HG03097 (cell line): Measurements from ENCODE around the gene STARD3.

Experiments
- ATAC-seq: cut with Tn5 transposase; IDR thresholded peaks from one replicate; pipeline ENCODE4 v1.9.1; 2021; ENCODE audit not compliant: unreplicated experiment, low FRiP score

The STARD3 gene

GRCh38 chr17:39618956-39619785 is 17.8 kb upstream of the STARD3 start:
- no peak for ATAC-seq

DNA sequence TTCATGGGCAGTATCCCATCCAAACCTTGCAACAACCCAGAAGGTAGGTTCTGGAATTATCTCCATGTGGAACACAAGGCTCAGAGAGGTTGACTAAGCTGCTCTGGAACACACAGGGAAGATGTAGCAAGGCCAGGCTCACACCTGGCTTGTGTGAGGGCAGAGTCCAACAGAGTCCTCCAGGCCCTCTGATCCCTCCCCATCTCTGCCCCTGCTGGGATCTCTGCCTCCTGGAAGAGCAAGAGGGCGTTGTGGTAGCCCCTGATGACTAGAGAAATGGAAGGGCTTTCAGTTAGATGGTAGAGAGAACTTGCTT is 17.2 kb upstream of the STARD3 start:
- ATAC-seq = no peak

GRCh38 chr17:39621523-39622379 is 15.2 kb upstream of the STARD3 start:
- no peak for ATAC-seq

GRCh38 chr17:39622380-39623006 is 14.5 kb upstream of the STARD3 start:
- ATAC-seq = no peak

DNA sequence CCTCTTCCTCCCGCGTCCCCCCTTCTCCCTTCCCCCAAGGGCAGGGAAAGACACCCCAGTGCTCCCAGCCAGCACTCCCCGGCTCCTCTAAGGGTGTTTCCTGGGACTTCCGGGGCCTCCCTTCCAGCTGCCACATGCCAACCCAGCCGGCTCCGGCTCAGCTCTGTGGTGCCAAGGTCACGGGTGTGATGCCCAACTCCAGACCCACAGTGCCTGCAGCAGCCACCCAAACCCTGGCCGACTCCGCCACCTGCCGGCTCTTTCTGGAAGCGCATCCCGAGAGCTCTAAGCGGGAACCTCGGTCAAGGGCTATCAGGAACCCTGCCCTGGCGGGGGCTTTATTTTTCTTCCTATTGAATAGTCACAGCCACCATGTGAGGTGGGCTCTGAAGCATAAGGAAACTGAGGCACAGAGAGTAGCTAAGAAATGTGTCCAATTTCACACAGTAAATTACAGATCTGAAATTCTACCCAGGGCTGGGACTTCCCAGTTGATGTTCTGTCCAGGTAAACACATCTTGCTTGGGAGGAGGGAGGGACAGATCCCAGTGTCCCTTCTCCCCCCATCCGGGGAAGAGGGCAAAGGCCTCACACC is 13.5 kb upstream of the STARD3 start:
- ATAC-seq = no peak

GRCh38 chr17:39624313-39624712 is 12.6 kb upstream of the STARD3 start:
- no peak for ATAC-seq

- ATAC-seq = no peak
These were observed 11.7 kb upstream of the STARD3 start for GRCh38 chr17:39625198-39625785.

- no peak for ATAC-seq
These were observed 10.5 kb upstream of the STARD3 start, which contains the start of gene PPP1R1B for GRCh38 chr17:39626171-39627046. PPP1R1B (plus strand) TSS chr17:39626952; CDS start chr17:39627393, 441 bp downstream.

GRCh38 chr17:39627047-39627711 is 9.8 kb upstream of the STARD3 start:
- no peak for ATAC-seq

DNA sequence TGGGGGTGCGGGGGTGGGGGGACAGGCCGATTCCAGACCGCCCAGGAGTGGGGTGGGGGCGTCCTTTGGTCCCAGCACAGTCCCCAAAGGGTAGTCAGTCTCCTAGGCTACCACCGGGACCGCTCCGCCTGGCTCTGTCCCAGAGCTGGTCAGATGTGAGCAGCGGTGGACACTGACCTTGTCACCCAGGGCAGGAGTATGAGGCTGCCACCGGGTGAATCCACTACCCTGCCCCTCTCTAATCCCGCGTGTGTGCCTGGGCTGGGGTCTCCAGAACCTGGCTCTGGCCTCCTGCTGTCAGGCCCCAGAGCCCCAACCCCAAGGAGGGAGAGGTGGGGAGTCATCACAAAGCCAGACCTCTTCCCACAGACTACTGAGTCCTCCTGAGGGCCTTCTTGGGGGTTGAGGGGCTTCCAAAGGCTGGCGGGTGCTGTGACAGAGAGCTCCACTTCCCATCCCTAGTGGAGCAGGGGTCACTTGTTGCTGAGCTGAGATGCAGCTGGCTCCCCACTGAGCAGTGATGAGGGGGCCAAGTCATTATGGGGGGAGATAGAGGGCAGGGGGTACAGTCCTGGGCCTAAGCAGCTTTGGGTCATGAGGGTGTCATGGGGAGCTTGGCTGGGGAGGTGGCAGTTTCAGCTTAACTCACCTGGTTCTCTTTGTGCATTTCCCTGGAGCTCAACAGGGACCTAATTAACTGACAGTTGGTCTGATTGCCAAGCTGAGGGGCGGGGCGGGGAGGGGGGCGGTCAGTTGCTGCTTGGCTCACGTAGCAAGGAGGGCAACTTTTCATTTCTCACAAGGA is 9.0 kb upstream of the STARD3 start:
- ATAC-seq = no peak

GRCh38 chr17:39628655-39629493 is 8.1 kb upstream of the STARD3 start:
- ATAC-seq = no peak

DNA sequence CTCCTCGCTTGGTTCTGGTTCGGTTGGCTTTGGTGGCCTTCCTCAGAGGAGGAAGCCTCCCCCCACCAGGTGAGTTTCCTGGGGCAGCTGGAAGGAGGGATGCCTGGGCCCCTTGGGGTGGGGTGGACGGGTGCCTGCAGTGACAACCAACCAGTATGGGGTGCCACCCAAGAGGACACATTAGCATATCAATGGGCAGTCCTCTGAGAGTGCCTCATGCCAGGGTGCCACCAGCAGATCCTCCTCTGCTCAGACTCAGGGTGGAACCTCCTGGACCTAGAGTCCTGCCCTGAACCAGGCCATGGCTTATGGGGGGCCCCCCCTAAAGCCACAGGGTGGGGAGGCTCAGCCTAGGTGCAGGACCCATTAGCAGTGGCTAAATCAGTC is 7.5 kb upstream of the STARD3 start:
- no peak for ATAC-seq

DNA sequence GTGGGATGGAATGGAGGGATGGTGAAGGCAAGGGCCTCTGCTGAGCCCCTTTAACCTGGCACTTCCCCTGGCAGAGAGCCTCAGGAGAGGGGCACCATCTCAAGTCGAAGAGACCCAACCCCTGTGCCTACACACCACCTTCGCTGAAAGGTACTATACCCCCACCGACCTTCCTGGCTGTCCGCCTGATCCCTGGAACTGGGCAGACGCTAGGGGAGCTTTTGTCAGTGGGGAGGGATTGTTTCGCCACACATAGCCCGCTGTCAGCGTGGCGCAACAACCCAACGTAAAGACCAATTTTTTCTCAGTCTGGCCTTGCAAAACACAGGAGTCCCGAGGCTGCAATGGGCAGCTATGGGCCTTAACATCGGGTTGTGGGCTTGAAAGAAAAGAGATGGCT is 7.0 kb upstream of the STARD3 start:
- ATAC-seq = no peak

GRCh38 chr17:39631403-39631802 is 5.5 kb upstream of the STARD3 start:
- no peak for ATAC-seq

DNA sequence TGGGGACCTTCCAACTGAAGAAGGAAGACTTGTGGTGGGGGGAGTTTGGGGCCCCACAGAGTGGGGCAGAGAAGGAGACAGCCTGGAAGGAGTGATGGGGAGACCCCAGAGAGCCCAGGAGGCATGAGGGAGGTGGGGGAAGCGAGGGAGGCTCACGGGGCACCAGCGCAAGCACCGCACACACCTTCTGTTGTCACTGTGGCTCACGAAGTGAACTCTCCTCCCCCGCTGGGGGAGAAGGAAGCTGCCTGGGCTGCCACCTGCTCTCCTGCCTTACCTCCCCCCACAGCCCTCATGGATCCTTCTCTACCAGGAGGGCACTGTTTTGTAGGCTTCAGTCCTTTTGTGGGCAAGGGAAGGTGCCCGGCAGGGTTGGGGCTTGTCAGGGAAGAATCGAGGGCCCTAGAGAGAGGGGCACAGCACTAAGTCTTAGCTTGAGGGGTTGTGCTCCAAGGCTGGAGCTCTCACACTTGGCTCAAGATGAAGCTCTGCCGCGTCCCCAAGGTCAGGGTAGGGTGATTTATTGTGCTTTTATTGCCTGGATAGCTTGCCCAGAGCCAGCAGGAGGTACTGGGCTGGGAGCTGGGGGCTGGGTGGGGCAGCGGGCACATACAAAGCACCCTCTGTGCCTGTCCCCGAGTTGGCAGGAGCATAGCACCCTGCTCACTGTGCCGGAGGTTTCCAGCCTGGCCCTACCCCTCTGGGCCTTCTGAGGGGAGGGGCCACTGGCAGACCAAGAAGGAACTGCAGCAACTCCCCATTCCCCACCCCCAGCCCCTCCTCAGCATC is 4.6 kb upstream of the STARD3 start:
- no peak for ATAC-seq

DNA sequence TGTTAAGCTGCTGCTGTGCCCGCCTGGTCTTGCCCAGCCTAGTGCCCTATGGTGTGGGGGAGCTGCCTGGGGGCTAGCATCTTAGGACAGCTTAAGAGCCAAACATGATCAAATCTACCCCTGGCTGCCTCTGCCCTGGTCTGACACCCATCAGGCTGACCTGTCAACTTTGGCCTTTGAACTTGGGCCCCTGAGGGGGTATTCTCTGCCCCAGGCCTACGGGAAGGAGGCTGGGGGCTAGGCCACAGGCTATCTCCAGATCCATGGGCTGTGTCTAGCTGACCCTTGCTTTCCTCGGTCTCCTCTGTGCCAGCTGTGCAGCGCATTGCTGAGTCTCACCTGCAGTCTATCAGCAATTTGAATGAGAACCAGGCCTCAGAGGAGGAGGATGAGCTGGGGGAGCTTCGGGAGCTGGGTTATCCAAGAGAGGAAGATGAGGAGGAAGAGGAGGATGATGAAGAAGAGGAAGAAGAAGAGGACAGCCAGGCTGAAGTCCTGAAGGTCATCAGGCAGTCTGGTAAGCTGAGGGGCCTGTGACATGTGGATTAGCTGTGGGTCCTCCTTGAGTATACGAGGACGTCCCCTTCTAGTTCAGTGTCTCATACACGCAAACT is 3.3 kb upstream of the STARD3 start:
- no peak for ATAC-seq
